HL-60/S4 treated with retinoic acid at 250 ng/mL for 4 days and 3 days (cell line): ENCODE measurements around the gene TEP1.
"Not testable (repeated sequence)": the region's sequence is repeated elsewhere in the genome, so short reads cannot be mapped to it uniquely, and the experiment has no call there.

Source experiments
- in situ Hi-C: fragments of 300-500 bp; cut with MboI; formaldehyde crosslinking; loops from 2 replicates; pipeline ENCODE4 v1.7.0; 2022; ENCODE audit warnings: low sequenced_read_pairs

TEP1 gene

DNA sequence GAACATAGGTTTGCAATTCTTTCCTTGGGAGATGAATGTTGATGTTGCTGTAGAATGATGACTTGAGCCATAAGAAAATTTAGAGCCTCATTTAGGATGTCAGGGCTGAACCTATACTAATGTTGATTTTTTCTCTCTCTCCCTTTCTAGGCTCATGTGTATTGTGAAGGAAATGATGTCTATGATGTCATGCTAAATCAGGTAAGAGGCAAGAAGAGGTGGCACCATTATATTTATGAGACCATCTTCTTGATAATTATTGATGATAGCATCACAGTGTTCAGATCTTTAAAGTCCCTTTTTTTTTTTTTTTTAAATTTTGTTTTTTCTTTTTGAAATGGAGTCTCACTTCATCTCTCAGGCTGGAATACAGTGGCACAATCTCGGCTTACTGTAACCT lies 66.6 kb downstream of the TEP1 start:
- in situ Hi-C loops: no loop called here

DNA sequence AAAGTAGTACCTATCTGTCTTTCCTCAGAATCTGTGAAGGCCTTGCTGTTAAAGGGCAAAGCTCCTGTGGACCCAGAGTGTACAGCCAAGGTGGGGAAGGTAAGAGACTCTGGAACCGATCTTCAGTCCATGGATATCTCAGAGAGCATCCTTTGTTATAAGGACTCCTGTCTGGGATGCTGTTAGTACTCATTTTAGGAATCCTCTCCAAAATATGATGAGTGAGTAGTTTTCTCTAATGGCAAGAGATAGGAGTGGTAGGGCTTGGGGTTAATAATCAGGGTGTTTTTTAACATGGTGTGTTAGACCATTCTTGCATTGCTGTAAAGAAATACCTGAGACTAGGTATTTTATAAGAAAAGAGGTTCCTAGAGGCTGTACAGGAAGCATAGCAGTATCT lies 67.9 kb downstream of the TEP1 start:
- in situ Hi-C loops: no loop called here

DNA sequence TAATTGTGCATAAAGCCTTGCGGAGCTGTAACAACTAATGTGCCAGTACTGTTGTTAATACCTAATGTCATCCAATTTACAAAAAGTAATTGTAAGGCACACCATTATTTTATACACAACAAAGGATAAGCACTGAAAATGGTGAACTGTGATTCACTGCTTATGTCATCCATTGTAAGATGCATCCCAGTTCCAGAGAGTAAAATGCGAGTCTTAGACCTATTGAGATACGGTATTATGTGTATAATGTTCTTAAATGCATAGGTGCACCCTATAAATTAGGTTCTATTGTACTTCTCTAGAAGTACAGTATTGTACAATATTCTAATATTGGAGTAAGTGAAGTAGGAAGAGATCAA lies 69.5 kb downstream of the TEP1 start:
- in situ Hi-C loops: no loop called here

DNA sequence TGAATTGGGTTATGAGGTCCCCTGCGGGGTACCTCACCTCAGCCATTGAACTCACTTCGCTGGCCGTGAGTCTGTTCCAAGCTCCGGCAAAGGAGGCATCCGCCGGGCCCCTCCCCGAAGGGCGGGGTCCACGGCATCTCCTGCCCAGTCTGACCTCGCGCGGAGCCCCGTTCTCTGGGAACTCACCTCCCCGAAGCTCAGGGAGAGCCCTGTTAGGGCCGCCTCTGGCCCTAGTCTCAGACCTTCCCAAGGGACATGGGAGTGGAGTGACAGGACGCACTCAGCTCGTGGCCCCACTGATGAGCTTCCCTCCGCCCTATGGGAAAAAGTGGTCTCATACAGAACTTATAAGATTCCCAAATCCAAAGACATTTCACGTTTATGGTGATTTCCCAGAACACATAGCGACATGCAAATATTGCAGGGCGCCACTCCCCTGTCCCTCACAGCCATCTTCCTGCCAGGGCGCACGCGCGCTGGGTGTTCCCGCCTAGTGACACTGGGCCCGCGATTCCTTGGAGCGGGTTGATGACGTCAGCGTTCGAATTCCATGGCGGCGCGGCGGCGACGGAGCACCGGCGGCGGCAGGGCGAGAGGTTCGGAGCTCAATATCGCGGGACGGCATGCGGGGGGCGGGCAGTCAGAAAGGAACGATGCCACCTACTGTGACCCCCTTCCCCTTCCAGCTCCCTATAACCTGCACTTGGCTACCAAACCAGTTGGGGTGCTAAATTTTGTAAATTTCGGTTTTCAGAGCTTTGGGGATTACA lies 70.0 kb downstream of the TEP1 start, which contains the start of gene PARP2:
TSS of gene PARP2 (plus strand) at position 544 of the 770 bp plus-strand sequence. CDS start at position 551, 7 bp downstream.
- in situ Hi-C loops: no loop called here

GRCh38 chr14:20341646-20342045 lies 71.7 kb downstream of the TEP1 start:
- in situ Hi-C loops: no loop called here

DNA sequence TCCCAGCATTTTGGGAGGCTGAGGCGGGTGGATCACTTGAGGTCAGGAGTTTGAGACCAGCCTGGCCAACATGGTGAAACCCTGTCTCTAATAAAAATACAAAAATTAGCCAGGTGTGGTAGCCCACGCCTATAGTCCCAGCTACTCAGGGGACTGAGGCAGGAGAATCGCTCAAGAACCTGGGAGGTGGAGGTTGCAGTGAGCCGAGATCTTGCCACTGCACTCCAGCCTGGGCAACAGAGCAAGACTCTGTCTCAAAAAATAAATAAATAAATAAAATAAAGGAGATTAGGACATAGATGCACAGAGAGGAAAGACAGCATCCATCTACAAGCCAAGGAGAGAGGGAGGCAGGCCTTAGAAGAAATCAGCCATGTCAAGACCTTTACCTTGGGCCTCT lies 72.3 kb downstream of the TEP1 start:
- in situ Hi-C loops: not testable (repeated sequence)

DNA sequence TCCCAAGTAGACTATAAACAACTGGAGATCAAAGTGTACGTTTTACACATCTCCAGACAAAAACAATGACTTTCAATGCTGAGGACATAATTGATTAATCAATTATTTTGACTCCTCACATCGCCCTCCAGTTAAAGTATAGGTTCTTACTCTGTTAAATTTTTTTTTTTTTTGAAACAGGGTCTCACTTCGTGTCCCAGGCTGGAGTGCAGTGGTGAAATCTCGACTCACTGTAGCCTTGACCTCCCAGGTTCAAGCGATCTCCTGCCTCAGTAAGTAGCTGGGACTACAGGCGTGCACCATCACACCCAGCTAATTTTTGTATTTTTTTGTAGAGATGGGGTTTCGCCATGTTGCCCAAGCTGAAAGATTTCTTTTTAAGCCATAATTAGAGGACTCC lies 79.3 kb downstream of the TEP1 start:
- in situ Hi-C loops: no loop called here

DNA sequence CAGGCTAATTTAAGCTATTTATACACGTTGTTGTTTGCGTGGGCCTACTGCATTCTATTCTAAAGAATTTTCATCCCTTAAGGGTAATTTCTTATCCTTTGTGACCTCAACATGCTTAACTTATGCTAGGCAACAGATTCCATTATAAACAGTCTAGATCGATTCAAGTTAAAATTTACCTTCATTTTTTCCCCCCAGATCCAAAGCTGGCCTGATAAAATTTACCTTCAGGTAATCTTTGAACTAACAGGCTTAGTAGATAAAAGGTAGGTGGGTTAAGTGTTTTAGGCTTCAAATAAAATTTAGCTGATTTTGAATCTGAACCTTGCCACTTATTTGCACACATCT lies 79.8 kb downstream of the TEP1 start:
- in situ Hi-C loops: no loop called here

- in situ Hi-C loops: no loop called here
Measured at GRCh38 chr14:20332788-20333493, 80.4 kb downstream of the TEP1 start, which contains the start of gene CCNB1IP1. TSS of gene CCNB1IP1 (minus strand) at chr14:20333279. CDS start at chr14:20316523, 16,756 bp downstream.

- in situ Hi-C loops: no loop called here
Measured at GRCh38 chr14:20332431-20332787, 80.9 kb downstream of the TEP1 start.

DNA sequence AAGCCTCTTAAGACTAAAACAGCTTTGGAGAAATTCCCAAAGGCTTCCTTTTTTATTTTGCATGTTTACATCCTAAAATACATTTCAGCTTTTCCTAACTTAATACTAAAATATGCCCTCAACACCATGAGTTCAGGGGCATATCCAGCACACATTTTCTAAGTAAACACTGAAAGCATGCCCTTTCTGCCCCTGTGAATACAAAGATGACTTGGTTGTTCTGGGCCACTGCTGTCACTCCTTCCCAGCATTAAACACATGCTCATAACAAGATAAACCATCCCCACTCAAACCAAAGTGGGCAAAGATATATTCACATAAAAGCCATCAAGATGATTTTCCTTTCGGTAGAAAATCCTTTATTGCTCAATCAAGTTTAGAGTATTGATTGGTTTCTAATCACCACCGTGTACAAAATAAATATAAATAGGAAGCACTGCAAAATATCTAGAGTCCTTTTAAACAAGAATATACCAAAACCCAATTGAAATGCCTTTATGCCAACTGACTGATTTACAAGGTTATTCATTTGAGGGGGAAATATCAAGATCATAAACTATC lies 82.2 kb downstream of the TEP1 start:
- in situ Hi-C loops: no loop called here

- in situ Hi-C loops: loop anchor here (10.0 kb wide), 1 partner anchor 275 kb away; no protein-coding TSS in a partner anchor
Measured at GRCh38 chr14:20329355-20329754, 83.9 kb downstream of the TEP1 start.

DNA sequence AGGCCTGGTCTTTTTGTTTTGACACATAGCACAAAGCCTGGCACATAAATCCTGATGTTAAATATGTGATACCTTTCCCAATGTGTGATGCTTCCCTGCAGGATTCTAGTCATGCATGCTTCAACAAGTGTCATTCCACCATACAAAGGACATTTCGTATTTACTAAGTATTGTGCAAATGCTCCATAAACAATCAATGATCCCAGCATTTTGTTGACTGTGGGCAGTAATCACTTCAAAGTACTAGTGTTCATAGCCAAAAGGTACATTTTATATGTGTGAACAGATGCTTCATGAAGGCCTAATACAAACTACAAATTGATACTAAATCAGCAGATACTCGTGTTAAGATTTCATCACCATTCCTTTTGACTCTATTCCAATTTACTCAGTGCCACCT lies 84.6 kb downstream of the TEP1 start:
- in situ Hi-C loops: loop anchor here (10.0 kb wide), 1 partner anchor 276 kb away; no protein-coding TSS in a partner anchor

GRCh38 chr14:20327005-20327869 lies 86.1 kb downstream of the TEP1 start:
- in situ Hi-C loops: loop anchor here (10.0 kb wide), 1 partner anchor 278 kb away; no protein-coding TSS in a partner anchor

DNA sequence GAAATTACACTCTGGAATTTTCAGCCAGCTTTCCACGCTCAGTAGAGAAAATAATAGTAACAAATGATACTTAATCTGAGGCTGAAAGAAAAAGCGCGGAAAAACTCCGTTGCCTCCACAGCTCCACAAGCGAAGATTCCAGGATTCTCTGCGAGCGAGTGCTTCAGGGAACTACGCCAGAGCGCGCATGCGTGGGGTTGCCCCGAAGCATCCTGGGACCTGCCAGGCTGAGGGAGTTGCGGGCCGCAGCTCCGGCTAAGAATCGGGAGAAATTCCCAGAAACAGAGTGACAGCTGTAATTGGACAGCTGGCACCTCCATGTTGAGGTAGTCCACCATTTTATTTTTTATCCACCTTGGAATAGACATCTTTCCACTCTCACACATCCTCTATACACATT lies 95.6 kb downstream of the TEP1 start:
- in situ Hi-C loops: no loop called here
